ACC112 (cell line): ENCODE measurements around the gene NBR1.
"Not testable (repeated sequence)": the region's sequence is repeated elsewhere in the genome, so short reads cannot be mapped to it uniquely, and the experiment has no call there.

Experiments
- H2AFZ ChIP-seq: fragments of 200-600 bp; sonication (generic); one replicate; pipeline ENCODE4 v1.6.0; 2017; ENCODE audit warnings: antibody characterized with exemption, low read length; ENCODE audit not compliant: unreplicated experiment
- H3K27ac ChIP-seq: fragments of 200-600 bp; sonication (generic); 2 replicates; pipeline ENCODE4 v1.5.1; 2014; ENCODE audit warnings: low read depth, mild to moderate bottlenecking, antibody characterized with exemption, low read length, moderate library complexity
- H3K27me3 ChIP-seq: fragments of 200-600 bp; sonication (generic); 2 replicates; pipeline ENCODE4 v1.6.1; 2014; ENCODE audit warnings: mild to moderate bottlenecking, antibody characterized with exemption, low read length, moderate library complexity, mixed read lengths; ENCODE audit not compliant: insufficient read depth
- H3K36me3 ChIP-seq: fragments of 200-600 bp; sonication (generic); 2 replicates; pipeline ENCODE4 v1.6.1; 2016; ENCODE audit warnings: mild to moderate bottlenecking, antibody characterized with exemption, low read length, moderate library complexity, mixed read lengths; ENCODE audit not compliant: insufficient read depth
- H3K4me1 ChIP-seq: fragments of 200-600 bp; sonication (generic); one replicate; pipeline ENCODE4 v1.6.1; 2016; ENCODE audit warnings: low read length, mixed read lengths; ENCODE audit not compliant: insufficient read depth, unreplicated experiment, control insufficient read depth
- H3K4me3 ChIP-seq: fragments of 200-600 bp; sonication (generic); 2 replicates; pipeline ENCODE4 v1.5.1; 2014; ENCODE audit warnings: mild to moderate bottlenecking, low read depth, low read length
- H3K79me2 ChIP-seq: fragments of 200-600 bp; sonication (generic); one replicate; pipeline ENCODE4 v1.6.0; 2016; ENCODE audit warnings: low read length; ENCODE audit not compliant: control insufficient read depth, unreplicated experiment, insufficient read depth

The NBR1 gene

DNA sequence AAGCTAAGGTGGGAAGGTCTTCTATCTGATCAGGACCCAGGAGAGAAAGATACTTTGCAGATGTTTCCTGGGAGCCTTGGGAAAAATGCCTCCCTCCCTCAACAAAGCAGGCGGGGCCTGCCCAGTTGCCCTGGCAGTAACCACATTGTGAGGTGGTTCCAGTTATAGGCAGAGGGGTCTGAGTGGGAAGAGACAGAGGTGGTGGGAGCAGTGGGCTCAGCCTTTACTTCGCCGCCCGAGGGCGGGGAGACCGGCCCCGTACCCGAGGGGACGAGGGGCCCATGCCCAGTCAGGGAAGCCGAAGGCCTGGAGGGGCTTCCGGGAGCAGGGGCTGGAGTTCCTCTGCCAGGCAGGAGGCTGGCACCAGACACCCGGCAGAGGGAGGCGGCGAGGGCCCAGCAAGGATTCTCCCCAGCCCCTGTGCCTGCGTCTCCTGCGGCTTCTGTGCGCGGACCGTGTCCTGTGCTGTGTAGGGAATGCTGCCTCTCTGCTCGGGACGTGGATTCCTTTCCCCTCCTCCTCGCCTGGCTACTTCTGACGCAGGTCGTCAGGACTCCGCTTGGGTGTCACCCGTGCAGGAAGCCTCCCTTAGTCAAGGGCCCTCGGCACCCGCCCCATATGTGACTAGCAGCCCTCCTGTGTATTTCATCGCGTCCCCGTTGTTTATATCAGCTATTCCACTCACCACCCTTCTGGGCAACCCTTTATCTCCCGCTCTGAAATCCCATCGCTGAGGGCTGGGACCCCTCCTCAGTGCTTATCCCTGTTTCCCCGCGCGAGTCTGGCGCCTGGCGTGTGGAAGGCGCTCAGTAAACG, 60.4 kb downstream of the NBR1 start:
- not testable (repeated sequence) for H3K36me3 ChIP-seq, H3K4me1 ChIP-seq, H2AFZ ChIP-seq, H3K79me2 ChIP-seq, H3K27me3 ChIP-seq
- Histone ChIP-seq H3K27ac (peak overlapping the region; percentile 53), H3K4me3 (peak overlapping the region; percentile 62)

- H3K36me3 ChIP-seq, H3K79me2 ChIP-seq, H3K4me1 ChIP-seq, H2AFZ ChIP-seq, H3K27me3 ChIP-seq: not testable (repeated sequence)
- peak overlapping the region; percentile 62 for H3K4me3 ChIP-seq
- peak overlapping the region; percentile 53 for H3K27ac ChIP-seq
These were observed 61.1 kb downstream of the NBR1 start for GRCh38 chr17:43232021-43232699.

- H3K4me3 ChIP-seq, H3K79me2 ChIP-seq, H3K4me1 ChIP-seq, H3K27ac ChIP-seq, H2AFZ ChIP-seq, H3K27me3 ChIP-seq, H3K36me3 ChIP-seq: not testable (repeated sequence)
These were observed 62.2 kb downstream of the NBR1 start for GRCh38 chr17:43233263-43233662.

GRCh38 chr17:43233877-43234276, 62.9 kb downstream of the NBR1 start, which contains the start of gene RNU2-1:
TSS of gene RNU2-1 (minus strand) at chr17:43233977.
- not testable (repeated sequence) for H3K79me2 ChIP-seq, H3K4me3 ChIP-seq, H3K27ac ChIP-seq, H3K4me1 ChIP-seq, H2AFZ ChIP-seq, H3K27me3 ChIP-seq, H3K36me3 ChIP-seq

DNA sequence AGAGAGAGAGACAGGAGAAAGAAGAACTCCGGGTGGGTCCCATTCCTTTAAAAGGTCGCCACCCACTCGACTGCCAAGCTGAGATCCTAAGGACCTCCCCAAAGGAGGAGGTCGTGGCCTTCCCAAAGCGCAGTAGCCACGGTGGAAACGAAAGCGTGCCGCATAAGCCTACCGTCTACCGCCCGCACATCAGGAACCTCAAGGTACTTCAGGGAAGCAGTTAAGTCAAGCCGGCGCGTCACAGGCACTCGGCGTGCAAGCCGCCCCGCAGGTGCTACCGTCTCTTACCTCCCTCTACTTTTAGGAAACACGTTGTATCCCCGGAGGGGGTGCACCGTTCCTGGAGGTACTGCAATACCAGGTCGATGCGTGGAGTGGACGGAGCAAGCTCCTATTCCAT, 68.6 kb downstream of the NBR1 start:
- H3K4me3 ChIP-seq, H3K79me2 ChIP-seq, H3K4me1 ChIP-seq, H3K27ac ChIP-seq, H2AFZ ChIP-seq, H3K27me3 ChIP-seq, H3K36me3 ChIP-seq: not testable (repeated sequence)

DNA sequence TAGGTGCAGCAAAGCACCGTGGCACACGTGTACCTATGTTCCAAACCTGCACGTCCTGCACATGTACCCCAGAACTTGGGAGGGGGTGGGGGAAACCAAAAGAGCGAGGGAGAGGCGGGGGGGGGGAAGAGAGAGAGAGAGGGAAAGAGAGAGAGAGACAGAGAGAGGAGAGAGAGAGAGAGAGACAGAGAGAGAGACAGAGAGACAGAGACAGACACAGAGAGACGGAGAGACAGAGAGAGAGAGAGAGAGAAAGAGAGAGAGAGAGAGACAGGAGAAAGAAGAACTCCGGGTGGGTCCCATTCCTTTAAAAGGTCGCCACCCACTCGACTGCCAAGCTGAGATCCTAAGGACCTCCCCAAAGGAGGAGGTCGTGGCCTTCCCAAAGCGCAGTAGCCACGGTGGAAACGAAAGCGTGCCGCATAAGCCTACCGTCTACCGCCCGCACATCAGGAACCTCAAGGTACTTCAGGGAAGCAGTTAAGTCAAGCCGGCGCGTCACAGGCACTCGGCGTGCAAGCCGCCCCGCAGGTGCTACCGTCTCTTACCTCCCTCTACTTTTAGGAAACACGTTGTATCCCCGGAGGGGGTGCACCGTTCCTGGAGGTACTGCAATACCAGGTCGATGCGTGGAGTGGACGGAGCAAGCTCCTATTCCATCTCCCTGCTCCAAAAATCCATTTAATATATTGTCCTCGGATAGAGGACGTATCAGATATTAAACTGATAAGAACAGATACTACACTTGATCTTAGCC, 69.8 kb downstream of the NBR1 start:
- not testable (repeated sequence) for H3K4me3 ChIP-seq, H3K79me2 ChIP-seq

GRCh38 chr17:43246456-43246855, 75.4 kb downstream of the NBR1 start:
- not testable (repeated sequence) for H3K27ac ChIP-seq, H3K4me3 ChIP-seq, H3K4me1 ChIP-seq, H3K36me3 ChIP-seq, H3K79me2 ChIP-seq, H2AFZ ChIP-seq, H3K27me3 ChIP-seq

More for the DNA sequence above, 69.8 kb downstream of the NBR1 start:
- H3K27ac ChIP-seq, H3K36me3 ChIP-seq, H3K4me1 ChIP-seq, H3K27me3 ChIP-seq, H2AFZ ChIP-seq: not testable (repeated sequence)
